Lower leg skin (tissue), 4 donors: Measurements from ENCODE around the gene ZFHX3. TPM values are rescaled to one million over a fixed set of nuclear protein-coding genes. Genes with fewer than 3 reads are reported as not detected.

ENCODE experiments used
- DNase-seq, 2 donors: peaks; one replicate each; pipeline ENCODE4 v3.0.0-alpha.2; 2019; ENCODE audit warnings: low spot score in 2 of 2
- H3K4me3 ChIP-seq: fragments of 200-600 bp; sonication (generic); 2 replicates; pipeline ENCODE4 v1.5.1; 2017; ENCODE audit warnings: mild to moderate bottlenecking, low read depth; ENCODE audit not compliant: poor library complexity, severe bottlenecking
- CTCF ChIP-seq, 3 donors: fragments of 450-650 bp; IDR thresholded peaks; one replicate each; pipeline ENCODE4 v1.5.1; 2016; ENCODE audit warnings: antibody characterized with exemption in 3 of 3, mild to moderate bottlenecking in 3 of 3, moderate library complexity in 2 of 3
- POLR2A ChIP-seq, 2 donors: fragments of 450-650 bp; IDR thresholded peaks; one replicate each; pipeline ENCODE4 v1.6.1; 2016 to 2017; ENCODE audit warnings: antibody characterized with exemption in 2 of 2, mild to moderate bottlenecking in 1 of 2, moderate library complexity in 1 of 2
- WGBS, 2 donors: methylation state at CpG; one replicate each; pipeline ENCODE4 v1.1.5; 2018; 5-methylcytosine and 5-hydroxymethylcytosine counted together
- intact Hi-C: fragments of 100-400 bp; cut with DNase I; formaldehyde crosslinking; loops from one replicate; pipeline ENCODE4 v1.15.0; 2023; ENCODE audit warnings: low total_unique reads
- total RNA-seq, 4 donors: library from RNA; depleted of rRNA; stranded (reverse); fragments of >200 nt; gene quantifications; one replicate each; pipeline ENCODE4 v1.1.0, GENCODE V29; 2016

ZFHX3 gene
- total RNA-seq, 4 donors from 2014 or later, result 3.4 to 14.9 (median 10.0) TPM

DNA sequence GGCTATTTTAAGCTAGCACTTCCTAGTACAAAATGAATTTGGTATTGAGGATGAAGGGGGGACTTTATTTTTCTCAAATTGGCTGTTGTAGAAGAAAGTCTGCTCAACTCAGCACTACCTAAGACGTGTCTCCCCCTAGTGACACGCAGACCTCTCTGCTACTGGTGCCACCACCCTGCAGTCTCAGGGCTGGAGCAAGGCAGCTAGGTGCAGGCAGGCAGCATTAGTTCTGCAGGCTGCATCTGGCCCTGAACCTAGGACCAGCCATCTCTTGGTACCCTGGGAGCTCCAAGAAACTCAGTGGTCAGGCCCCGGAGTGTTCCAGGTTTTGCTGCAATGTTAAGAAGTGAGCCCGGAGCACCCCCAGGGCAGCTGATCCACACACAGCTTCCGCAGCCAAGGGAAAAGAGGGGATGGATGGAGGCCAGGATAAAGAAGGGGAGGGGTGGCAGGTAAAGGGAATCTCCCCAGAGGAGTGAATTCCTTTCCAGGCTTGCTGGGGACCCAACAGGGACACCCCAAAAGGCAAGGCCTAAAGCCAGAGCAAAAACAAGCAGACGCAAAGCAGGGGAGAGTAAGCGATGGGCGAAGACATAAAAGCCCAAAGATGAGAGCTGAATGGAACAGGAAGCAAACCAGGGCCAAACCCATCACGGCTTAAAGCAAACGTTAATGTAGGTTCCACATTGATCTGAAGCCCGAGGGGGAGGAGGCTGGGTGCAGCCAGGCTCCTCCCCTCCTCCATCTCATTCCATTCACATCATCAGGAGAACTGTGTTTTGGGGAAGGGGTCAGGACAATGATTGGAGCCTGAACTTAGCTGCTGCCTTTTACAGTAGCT, 200.5 kb downstream of the ZFHX3 start:
- intact Hi-C loops, result loop anchor here (10.0 kb wide), 1 partner anchor 187 kb away; no protein-coding TSS in a partner anchor
- TF ChIP-seq POLR2A (IDR thresholded peaks at IDR 0.05) (no peak), CTCF (IDR thresholded peaks at IDR 0.05) (no peak)
- peak in 1 of 2 donors; percentile 80 for DNase-seq
- WGBS, 2 donors, result 56 to 67% methylated on average over 11 of the region's 11 CpGs
- H3K4me3 ChIP-seq, result no peak overlapping the region

DNA sequence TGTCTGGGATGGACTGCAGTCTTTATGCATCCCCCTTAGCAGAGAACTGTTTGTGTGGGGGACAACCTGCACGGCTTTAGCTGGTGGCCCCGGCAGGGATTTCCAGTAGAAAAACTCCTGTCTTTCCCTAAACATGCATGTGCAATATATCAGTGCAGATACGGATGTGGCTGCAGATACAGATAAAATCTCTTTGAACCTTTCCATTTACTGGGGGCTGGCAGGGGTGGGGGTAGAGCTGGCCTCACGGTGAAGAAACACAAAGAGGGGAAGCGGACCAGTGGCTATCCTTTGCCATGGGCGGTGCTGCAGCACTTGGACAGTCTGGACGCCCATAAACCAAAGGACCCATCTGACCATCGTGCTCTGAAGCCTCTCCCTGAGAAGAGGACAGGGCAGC, 201.3 kb downstream of the ZFHX3 start:
- intact Hi-C loops, result loop anchor here (10.0 kb wide), 1 partner anchor 188 kb away; no protein-coding TSS in a partner anchor
- H3K4me3 ChIP-seq, result no peak overlapping the region
- 82 to 86% methylated on average over 8 of the region's 8 CpGs for WGBS, 2 donors
- TF ChIP-seq POLR2A (IDR thresholded peaks at IDR 0.05) (no peak), CTCF (IDR thresholded peaks at IDR 0.05) (no peak)
- peak in 1 of 2 donors; percentile 57 for DNase-seq

DNA sequence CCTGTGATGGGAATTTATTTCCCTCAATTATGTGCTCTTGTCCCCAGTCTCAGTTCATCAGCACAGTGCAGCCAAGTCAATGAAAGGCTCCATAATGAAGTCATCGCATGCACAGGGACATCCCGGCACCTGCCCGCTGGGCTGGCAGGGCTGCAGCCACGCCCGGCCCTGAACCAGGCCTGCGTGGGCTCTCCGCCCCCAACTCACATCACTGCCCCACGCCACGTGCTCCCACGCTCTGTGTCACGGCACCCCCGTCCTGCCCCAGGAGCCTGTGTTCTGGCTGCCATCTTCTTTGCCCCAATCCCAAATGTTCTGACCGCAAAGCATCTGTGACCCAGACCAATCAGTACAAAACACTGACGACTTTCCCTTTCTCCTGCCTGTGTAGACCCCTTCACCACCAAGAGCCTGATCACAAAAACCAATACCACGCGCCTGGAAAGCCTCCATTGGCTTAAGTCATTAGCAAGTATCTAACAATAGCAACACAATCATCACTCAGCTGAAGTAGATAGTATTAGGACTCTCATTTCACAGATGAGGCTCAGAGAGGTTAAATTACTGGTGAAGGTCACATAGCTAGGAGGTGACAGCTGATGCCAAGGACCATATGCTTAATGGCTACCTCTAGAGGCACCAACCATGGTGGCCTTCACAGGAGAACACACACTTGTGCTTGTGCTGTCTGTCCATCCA, 202.5 kb downstream of the ZFHX3 start:
- H3K4me3 ChIP-seq, result no peak overlapping the region
- intact Hi-C loops, result loop anchor here (10.0 kb wide), 1 partner anchor 189 kb away; no protein-coding TSS in a partner anchor
- no peak for DNase-seq
- WGBS, 2 donors, result 95 to 98% methylated on average over 15 to 16 of the region's 16 CpGs
- TF ChIP-seq CTCF (IDR thresholded peaks at IDR 0.05) (no peak), POLR2A (IDR thresholded peaks at IDR 0.05) (no peak)

GRCh38 chr16:72844225-72844920, 203.6 kb downstream of the ZFHX3 start:
- H3K4me3 ChIP-seq, result no peak overlapping the region
- 73 to 78% methylated on average over 11 of the region's 11 CpGs for WGBS, 2 donors
- intact Hi-C loops, result loop anchor here (10.0 kb wide), 1 partner anchor 190 kb away; no protein-coding TSS in a partner anchor
- peak in 1 of 2 donors; percentile 20 for DNase-seq
- no peak for TF ChIP-seq POLR2A (IDR thresholded peaks at IDR 0.05)
- TF ChIP-seq CTCF (IDR thresholded peaks at IDR 0.05), result no peak

- H3K4me3 ChIP-seq, result no peak overlapping the region
- intact Hi-C loops, result loop anchor here (10.0 kb wide), 1 partner anchor 193 kb away; no protein-coding TSS in a partner anchor
- TF ChIP-seq POLR2A (IDR thresholded peaks at IDR 0.05), result no peak
- no peak for DNase-seq
- WGBS, 2 donors, result 75 to 76% methylated on average over 3 of the region's 3 CpGs
Observed at GRCh38 chr16:72841506-72841905, 206.4 kb downstream of the ZFHX3 start.
